ENCODE results near the gene CHCHD6. TPM values are rescaled to one million over a fixed set of nuclear protein-coding genes. Genes with fewer than 3 reads are reported as not detected.

The CHCHD6 gene
- total RNA-seq, 1 donor from 2014 or later, result 30.2 TPM

DNA sequence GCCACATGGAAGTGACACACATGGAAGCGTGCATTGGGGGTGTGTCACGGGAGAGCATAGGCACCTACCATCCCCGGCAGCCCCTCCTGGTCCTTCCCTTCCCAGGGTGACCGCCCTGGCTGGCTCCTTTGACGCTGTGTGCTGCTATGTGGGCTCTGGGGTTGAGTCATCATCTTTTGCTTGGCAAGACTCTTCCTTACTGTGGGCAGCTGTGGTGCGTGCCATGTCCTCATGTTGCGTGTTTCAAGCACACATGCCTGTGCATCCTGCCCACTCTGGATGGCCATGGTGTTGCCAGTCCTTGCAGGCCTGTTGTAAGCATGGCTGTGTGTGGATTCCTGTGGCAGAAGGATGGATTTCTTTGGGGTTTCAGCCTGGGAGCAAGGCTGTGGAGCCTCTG lies 292.9 kb downstream of the CHCHD6 start:
- H3K9me3 Mint-ChIP-seq (ENCODE audit: low read depth), result no peaks in the 10 kb centered on the region

DNA sequence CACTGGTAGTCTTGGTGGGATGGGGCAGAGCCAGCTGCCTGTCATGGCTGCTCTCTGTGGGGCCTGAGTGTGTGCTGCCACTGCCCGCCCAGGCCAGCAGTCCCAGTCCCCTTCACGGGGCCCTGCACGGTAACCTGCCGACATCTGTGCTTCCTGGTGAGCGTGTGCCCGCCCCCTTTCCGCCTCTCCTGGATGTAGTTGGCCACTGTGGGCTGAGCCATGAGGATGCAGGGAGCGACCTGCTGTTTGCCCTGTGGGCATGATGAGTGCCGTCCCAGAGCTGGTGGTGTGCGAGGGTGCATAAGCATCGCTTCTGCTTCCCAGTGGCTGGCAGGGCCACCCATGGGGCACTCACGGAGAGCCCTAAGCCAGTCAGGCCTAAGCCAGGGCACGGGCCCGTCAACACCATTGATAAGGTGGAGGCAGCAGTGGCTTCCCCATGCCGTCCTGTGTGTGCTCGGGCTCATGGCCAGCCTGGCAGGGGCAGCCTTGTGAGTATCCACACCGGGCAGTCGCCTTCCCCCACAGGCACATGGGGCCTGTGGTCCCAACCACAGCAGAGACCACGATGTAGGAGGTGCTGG lies 293.5 kb downstream of the CHCHD6 start:
- Mint-ChIP-seq H3K4me1 (ENCODE audit: low read depth) (peaks cover 4% of the 10 kb centered on the region), H3K36me3 (ENCODE audit: insufficient read depth) (no peaks in the 10 kb centered on the region), H3K4me3 (ENCODE audit: low read depth) (no peak overlapping the region), H3K9me3 (ENCODE audit: low read depth) (no peaks in the 10 kb centered on the region), H3K27ac (peak overlapping the region; percentile 49), H3K27me3 (no peaks in the 10 kb centered on the region)
- DNase-seq (ENCODE audit: low spot score, unreplicated experiment), result no peak
- TF ChIP-seq CTCF (IDR thresholded peaks at IDR 0.05; ENCODE audit: unreplicated experiment), result no peak

More for the DNA sequence above, 292.9 kb downstream of the CHCHD6 start:
- Mint-ChIP-seq H3K27me3 (no peaks in the 10 kb centered on the region), H3K36me3 (ENCODE audit: insufficient read depth) (no peaks in the 10 kb centered on the region), H3K4me3 (ENCODE audit: low read depth) (no peak overlapping the region), H3K4me1 (ENCODE audit: low read depth) (no peaks in the 10 kb centered on the region), H3K27ac (peak overlapping the region; percentile 49)
- no peak for TF ChIP-seq CTCF (IDR thresholded peaks at IDR 0.05; ENCODE audit: unreplicated experiment)
- no peak for DNase-seq (ENCODE audit: low spot score, unreplicated experiment)

DNA sequence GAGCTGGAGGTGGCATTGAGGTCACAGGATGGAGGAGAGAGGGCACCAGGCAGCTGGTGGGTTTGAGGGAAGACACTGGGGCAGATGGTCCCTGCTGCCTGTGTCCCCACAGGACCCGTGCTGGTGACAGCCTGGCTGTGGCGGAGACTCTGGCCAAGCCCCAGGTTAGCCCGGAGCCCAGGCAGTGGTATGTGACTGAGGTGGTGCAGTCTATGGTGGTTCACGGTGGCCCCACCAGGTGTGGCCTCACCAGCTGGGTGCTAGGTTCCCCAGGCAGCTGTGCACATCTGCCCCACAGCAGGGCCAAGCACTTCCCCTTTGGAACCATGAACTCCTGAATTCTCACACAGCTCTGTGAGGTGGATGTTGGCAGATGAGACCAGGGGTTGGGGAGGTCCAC lies 294.3 kb downstream of the CHCHD6 start:
- no peak for DNase-seq (ENCODE audit: low spot score, unreplicated experiment)
- no peak overlapping the region for H3K4me3 Mint-ChIP-seq (ENCODE audit: low read depth)
- no peaks in the 10 kb centered on the region for H3K27me3 Mint-ChIP-seq
- no peak overlapping the region for H3K27ac Mint-ChIP-seq
- H3K4me1 Mint-ChIP-seq (ENCODE audit: low read depth), result peaks cover 4% of the 10 kb centered on the region
- TF ChIP-seq CTCF (IDR thresholded peaks at IDR 0.05; ENCODE audit: unreplicated experiment), result no peak
- H3K36me3 Mint-ChIP-seq (ENCODE audit: insufficient read depth), result no peaks in the 10 kb centered on the region
- no peaks in the 10 kb centered on the region for H3K9me3 Mint-ChIP-seq (ENCODE audit: low read depth)

GRCh38 chr3:126998728-126999127 lies 294.7 kb downstream of the CHCHD6 start:
- DNase-seq (ENCODE audit: low spot score, unreplicated experiment), result no peak
- TF ChIP-seq CTCF (IDR thresholded peaks at IDR 0.05; ENCODE audit: unreplicated experiment), result no peak
- Mint-ChIP-seq H3K27me3 (no peaks in the 10 kb centered on the region), H3K4me1 (ENCODE audit: low read depth) (peaks cover 4% of the 10 kb centered on the region), H3K36me3 (ENCODE audit: insufficient read depth) (no peaks in the 10 kb centered on the region), H3K27ac (no peak overlapping the region), H3K4me3 (ENCODE audit: low read depth) (no peak overlapping the region), H3K9me3 (ENCODE audit: low read depth) (no peaks in the 10 kb centered on the region)

GRCh38 chr3:126999383-126999782 lies 295.3 kb downstream of the CHCHD6 start:
- no peak for TF ChIP-seq CTCF (IDR thresholded peaks at IDR 0.05; ENCODE audit: unreplicated experiment)
- Mint-ChIP-seq H3K27ac (no peak overlapping the region), H3K9me3 (ENCODE audit: low read depth) (no peaks in the 10 kb centered on the region), H3K4me1 (ENCODE audit: low read depth) (peaks cover 4% of the 10 kb centered on the region), H3K36me3 (ENCODE audit: insufficient read depth) (no peaks in the 10 kb centered on the region), H3K4me3 (ENCODE audit: low read depth) (no peak overlapping the region), H3K27me3 (no peaks in the 10 kb centered on the region)
- no peak for DNase-seq (ENCODE audit: low spot score, unreplicated experiment)
